ENCODE data around the gene TEX30.

GRCh38 chr13:102742101-102742500 lies 31.5 kb downstream of the TEX30 start:
- TF ChIP-seq CTCF (IDR thresholded peaks at IDR 0.05): no peak
- no peak for TF ChIP-seq MYBL2 (CRISPR knock-in tag; IDR thresholded peaks at IDR 0.05)
- no peak for TF ChIP-seq ZNF121 (CRISPR knock-in tag; IDR thresholded peaks at IDR 0.05)
- no peak for TF ChIP-seq JUN (CRISPR knock-in tag; IDR thresholded peaks at IDR 0.05)
- TF ChIP-seq MAX (CRISPR knock-in tag; IDR thresholded peaks at IDR 0.05): no peak
- TF ChIP-seq SP1 (CRISPR knock-in tag; conservative IDR thresholded peaks at IDR 0.05): no peak

All from WTC11 (cell line).